ENCODE data around the gene RBFA. TPM values are rescaled to one million over a fixed set of nuclear protein-coding genes. Genes with fewer than 3 reads are reported as not detected.

Gene RBFA
- total RNA-seq, 2 experiments from 2014 or later = 53.0 to 54.8 TPM

DNA sequence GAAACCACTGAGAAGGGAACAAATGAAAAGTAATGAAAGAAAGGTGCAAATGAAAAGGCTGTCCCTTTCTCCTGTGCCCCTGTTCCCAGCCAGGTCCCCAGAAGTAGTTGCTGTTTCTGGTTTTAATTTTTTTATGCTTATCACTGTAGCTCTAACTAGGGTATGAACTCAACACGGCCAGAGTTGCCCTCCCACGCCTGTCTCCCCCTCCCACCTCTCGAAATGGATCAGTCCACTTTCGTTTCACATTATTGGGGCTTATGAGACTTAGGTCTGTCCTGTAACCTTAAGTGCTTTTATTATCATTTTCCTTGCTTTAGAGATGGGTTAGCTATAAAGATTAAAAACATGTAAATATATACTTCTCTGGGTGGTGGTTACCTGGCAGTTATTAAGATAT is 8.6 kb downstream of the RBFA start:
- Mint-ChIP-seq H3K36me3 (peaks cover 31% of the 10 kb centered on the region), H3K27ac (no peak overlapping the region), H3K4me1 (peaks cover 5% of the 10 kb centered on the region), H3K27me3 (no peaks in the 10 kb centered on the region), H3K9me3 (no peaks in the 10 kb centered on the region), H3K4me3 (no peak overlapping the region)
- no peak for DNase-seq

DNA sequence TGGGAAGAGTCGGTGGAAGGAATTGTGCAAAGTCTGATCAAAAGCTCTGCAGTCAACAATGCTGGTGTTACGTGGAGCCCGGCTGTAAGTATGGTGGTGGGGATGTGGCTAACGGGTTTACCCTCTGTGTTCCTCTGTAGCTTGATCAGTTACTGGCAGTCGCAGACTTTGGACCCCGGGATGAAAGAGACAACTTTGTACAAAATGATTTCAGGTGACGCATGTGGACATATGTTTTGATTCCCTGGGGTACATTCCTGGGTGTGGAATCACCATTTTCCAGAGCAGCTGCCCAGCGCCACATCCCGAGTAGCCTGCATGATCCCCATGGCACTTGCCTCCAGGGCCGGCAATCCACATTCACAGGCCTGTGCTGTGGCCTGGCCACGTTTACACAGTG is 9.8 kb downstream of the RBFA start:
- Mint-ChIP-seq H3K4me3 (no peak overlapping the region), H3K9me3 (no peaks in the 10 kb centered on the region), H3K36me3 (peaks cover 26% of the 10 kb centered on the region), H3K27ac (no peak overlapping the region), H3K4me1 (peaks cover 2% of the 10 kb centered on the region), H3K27me3 (no peaks in the 10 kb centered on the region)
- DNase-seq = no peak

DNA sequence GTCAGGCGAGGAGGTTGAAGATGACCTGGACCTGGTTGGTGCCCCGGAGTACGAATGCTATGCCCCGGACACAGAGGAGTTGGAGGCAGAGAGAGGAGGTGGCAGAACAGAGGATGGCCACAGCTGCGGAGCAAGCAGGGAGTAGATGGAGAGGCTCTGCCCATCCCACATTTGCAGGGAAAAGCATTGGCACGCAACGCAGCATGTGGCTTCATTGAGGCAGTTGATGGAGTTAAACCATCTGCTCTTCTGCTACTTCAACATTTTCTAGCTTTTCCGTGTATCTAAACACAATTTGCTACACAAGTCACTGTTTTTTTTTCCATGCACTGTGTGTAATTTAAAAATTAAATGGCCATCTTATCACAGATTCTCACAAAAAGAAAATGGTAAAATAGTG is 11.8 kb downstream of the RBFA start:
- no peaks in the 10 kb centered on the region for H3K27me3 Mint-ChIP-seq
- peaks cover 2% of the 10 kb centered on the region for H3K4me1 Mint-ChIP-seq
- H3K36me3 Mint-ChIP-seq = peaks cover 34% of the 10 kb centered on the region
- DNase-seq = no peak
- no peaks in the 10 kb centered on the region for H3K9me3 Mint-ChIP-seq
- H3K4me3 Mint-ChIP-seq = no peak overlapping the region
- no peak overlapping the region for H3K27ac Mint-ChIP-seq

DNA sequence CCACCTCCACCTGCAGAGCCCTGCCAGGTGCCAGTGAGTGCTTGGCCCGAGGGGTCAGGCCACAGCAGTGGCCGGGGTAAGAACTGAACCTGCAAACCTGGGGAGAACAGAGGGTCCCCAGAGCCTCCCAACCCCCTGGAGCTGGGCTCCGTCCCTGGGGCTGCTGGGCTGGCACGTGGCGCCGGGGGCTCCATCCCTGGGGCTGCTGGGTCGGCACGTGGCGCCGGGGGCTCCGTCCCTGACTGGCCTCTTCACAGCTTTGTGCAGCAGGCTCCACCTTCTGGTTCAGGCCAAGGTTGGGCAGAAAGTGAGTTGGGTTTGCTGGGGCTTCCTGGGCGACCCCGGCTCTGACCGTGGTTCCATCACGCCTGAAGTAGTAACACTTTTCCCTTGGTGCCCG is 12.2 kb downstream of the RBFA start:
- H3K36me3 Mint-ChIP-seq = peaks cover 35% of the 10 kb centered on the region

DNA sequence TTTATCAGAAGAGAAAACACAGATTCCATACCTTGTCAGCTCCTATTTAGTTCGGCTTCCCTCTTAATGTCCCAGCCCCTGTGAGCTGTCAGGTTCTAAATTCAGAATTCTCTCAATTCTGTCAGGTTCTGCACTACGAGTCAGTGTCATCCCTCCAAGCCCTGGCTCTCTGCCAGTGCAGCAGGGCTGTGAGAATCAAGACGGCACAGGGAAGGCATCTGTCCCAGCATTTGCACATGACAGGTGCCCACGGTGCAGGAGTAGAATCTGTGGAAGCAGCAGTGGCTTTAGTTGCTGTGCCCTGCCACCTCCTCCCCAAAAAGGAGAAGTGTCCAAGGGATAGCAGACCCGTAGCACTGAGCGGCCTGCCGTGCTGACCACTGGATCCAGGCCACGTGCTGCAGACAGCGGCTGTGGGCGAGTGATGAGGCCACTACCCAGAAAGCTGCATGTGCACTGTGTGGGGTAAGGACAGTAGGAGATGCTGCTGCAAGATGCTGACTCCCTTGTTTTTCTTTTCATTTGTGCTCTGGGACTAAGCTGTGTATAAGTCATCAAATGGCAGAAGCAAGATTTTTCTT is 12.8 kb downstream of the RBFA start:
- no peaks in the 10 kb centered on the region for H3K4me1 Mint-ChIP-seq
- no peak for DNase-seq
- H3K36me3 Mint-ChIP-seq = peaks cover 39% of the 10 kb centered on the region
- H3K27me3 Mint-ChIP-seq = no peaks in the 10 kb centered on the region
- H3K4me3 Mint-ChIP-seq = no peak overlapping the region
- H3K9me3 Mint-ChIP-seq = peaks cover 9% of the 10 kb centered on the region
- no peak overlapping the region for H3K27ac Mint-ChIP-seq

More for the DNA sequence above, 12.2 kb downstream of the RBFA start:
- no peak overlapping the region for H3K27ac Mint-ChIP-seq
- peaks cover under 1% of the 10 kb centered on the region for H3K4me1 Mint-ChIP-seq
- H3K27me3 Mint-ChIP-seq = no peaks in the 10 kb centered on the region
- peaks cover 4% of the 10 kb centered on the region for H3K9me3 Mint-ChIP-seq
- no peak for DNase-seq
- no peak overlapping the region for H3K4me3 Mint-ChIP-seq

DNA sequence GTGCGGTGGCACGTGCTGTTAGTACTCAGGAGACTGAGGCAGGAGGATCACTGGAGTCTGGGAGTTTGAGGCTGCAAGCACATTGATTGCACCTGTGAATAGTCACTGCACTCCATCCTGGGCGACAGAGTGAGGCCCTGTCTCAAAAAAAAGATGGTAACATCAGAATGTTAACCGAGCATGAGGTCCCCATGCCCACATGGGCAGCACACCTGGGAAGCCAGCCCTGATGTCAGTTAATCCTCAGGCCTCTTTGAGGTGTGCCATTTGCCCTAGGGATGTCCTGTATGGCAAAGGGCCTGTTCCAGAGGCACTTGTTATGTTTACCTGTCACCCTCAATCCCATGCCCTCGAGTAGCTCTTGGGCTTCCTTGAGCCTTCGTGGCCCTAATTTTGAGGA is 16.6 kb downstream of the RBFA start:
- peaks cover 35% of the 10 kb centered on the region for H3K9me3 Mint-ChIP-seq
- H3K36me3 Mint-ChIP-seq = peaks cover 38% of the 10 kb centered on the region
- no peak for DNase-seq
- H3K27me3 Mint-ChIP-seq = no peaks in the 10 kb centered on the region
- no peak overlapping the region for H3K4me3 Mint-ChIP-seq
- H3K27ac Mint-ChIP-seq = no peak overlapping the region
- H3K4me1 Mint-ChIP-seq = no peaks in the 10 kb centered on the region

DNA sequence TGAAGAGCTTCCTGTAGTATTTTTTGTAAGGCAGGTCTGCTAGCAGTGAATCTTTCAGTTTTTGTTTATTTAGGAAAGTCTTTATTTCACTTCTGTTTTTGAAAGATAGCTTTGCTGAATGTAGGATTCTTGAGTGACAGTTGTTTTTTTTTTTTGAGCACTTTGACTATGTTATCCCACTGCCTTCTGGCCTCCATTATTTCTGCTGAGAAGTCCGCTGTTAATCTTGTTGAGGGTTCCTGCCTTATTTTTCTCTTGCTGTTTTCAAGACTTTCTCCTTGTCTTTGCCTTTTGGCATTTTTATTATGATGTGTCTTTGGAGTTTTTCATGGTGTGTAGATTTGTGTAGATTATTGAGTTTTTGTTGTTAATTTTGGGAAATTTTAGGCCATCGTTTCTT is 21.9 kb downstream of the RBFA start:
- DNase-seq = no peak
- Mint-ChIP-seq H3K4me3 (no peak overlapping the region), H3K27me3 (no peaks in the 10 kb centered on the region), H3K4me1 (no peaks in the 10 kb centered on the region), H3K9me3 (peaks cover 47% of the 10 kb centered on the region), H3K36me3 (peaks cover 25% of the 10 kb centered on the region), H3K27ac (no peak overlapping the region)

DNA sequence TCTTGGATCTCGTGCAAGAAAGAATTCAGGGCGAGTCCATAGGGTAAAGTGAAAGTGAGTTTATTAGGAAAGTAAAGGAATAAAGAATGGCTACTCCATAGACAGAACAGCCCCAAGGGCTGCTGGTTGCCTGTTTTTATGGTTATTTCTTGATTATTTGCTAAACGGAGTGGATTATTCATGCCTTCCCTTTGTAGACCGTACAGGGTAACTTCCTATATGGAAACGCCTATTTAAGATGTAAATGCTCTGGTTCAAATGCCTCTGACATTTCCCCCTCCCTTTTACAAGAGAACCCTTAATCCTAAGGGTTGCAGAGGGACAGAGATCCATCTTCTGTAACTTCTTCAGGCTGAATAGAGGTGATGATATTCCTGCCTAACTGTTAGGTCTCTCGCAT is 25.7 kb downstream of the RBFA start:
- no peaks in the 10 kb centered on the region for H3K4me1 Mint-ChIP-seq
- H3K27ac Mint-ChIP-seq = no peak overlapping the region
- peaks cover 13% of the 10 kb centered on the region for H3K36me3 Mint-ChIP-seq
- H3K9me3 Mint-ChIP-seq = peaks cover 22% of the 10 kb centered on the region
- no peak for DNase-seq
- H3K27me3 Mint-ChIP-seq = no peaks in the 10 kb centered on the region
- H3K4me3 Mint-ChIP-seq = no peak overlapping the region

DNA sequence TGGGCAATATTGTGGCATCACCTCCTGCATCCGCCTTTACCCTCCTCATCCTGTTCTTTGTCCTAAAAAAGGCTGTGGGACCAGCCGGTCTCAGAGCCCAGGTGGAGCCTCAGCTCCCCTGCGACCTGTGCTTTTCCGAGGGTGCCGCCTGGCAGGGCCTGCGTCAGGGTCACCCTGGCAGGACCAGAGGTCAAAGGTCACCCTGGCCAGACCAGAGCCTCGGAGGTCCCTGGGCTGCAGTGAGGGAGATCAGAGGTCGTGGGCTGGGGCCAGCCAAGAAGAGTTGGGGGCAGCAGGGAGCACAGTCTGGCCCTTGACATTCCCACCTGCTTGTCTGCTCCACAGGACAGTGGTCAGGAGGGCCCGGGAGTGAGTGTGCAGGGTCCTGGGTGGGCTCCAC is 31.5 kb downstream of the RBFA start:
- H3K4me3 Mint-ChIP-seq = no peak overlapping the region
- H3K9me3 Mint-ChIP-seq = peaks cover 5% of the 10 kb centered on the region
- no peak for DNase-seq
- H3K27ac Mint-ChIP-seq = no peak overlapping the region
- no peaks in the 10 kb centered on the region for H3K4me1 Mint-ChIP-seq
- no peaks in the 10 kb centered on the region for H3K27me3 Mint-ChIP-seq
- peaks cover 6% of the 10 kb centered on the region for H3K36me3 Mint-ChIP-seq

DNA sequence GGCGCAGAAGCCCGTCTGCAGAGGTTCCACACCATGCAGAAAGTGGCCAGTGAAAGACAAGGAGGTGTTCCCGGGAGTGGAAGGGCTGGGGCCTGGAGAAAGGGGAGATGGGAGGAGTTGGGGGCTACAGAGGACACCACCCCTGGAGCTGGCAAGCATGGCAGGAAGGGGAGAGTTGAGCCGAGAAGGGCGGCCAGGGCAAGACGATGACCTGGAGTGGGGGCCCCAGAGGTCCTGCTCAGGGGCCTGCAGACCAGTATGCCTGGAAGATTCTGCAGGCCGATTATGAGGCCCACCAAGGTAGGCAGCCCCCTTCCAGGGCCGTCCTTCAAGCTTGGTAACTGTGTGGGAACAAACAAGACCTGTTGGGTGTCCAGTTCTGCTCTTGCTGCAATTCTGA is 33.1 kb downstream of the RBFA start:
- Mint-ChIP-seq H3K27me3 (no peaks in the 10 kb centered on the region), H3K36me3 (peaks cover 1% of the 10 kb centered on the region), H3K4me3 (no peak overlapping the region), H3K4me1 (no peaks in the 10 kb centered on the region), H3K27ac (no peak overlapping the region), H3K9me3 (peaks cover 2% of the 10 kb centered on the region)
- no peak for DNase-seq

DNA sequence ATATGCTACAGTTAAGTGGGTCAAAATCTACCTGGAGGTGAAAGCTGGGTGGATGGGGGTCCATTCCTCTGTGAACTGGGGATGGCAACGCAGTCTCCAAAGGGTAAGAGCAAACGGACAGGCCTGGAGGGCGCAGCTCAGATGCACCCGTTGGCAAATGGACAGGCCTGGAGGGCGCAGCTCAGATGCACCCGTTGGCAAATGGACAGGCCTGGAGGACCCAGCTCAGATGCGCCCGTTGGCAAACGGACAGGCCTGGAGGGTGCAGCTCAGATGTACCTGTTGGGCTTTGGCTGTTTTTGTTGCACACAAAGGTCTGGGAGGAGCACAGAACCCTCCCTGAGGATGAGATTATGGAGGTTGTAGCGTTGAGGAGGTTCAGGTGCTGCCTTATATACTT is 33.7 kb downstream of the RBFA start:
- Mint-ChIP-seq H3K27me3 (no peaks in the 10 kb centered on the region), H3K9me3 (peaks cover 2% of the 10 kb centered on the region), H3K36me3 (peaks cover 1% of the 10 kb centered on the region), H3K27ac (no peak overlapping the region), H3K4me3 (no peak overlapping the region), H3K4me1 (no peaks in the 10 kb centered on the region)
- DNase-seq = no peak

DNA sequence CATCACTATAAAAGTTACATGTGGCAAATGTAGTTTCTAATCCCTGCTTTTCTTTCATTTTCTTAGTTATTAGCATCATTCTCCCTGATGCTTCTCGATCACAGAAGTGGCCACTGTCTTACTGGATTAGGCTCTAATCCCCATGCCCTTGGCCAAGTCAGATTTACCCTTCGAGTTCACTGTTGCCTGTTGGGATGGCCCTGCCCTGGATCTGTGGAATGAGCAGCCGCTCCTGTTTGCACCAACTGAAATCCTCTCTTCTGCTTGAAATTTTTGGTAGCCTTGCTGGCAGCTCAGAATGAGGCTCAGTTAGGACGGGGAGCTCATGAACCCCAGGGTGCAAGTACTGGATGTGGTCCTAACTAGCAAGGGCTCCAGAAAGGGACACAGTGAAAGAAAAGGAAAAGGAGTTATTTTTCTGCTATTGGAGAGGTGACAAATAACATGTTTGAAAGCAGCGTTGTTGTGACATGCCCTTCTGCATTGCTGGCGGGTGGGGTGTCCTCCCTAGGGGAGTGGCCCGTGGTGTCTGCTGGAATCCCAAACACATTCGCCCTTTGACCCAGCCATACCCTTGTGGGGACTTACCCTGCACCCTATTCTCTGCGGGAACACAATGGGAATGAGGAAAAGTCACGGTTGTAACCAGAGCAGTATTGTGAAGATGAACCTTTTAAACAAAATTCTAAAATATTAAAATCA is 34.5 kb downstream of the RBFA start:
- DNase-seq = no peak
- no peaks in the 10 kb centered on the region for H3K4me1 Mint-ChIP-seq
- H3K36me3 Mint-ChIP-seq = no peaks in the 10 kb centered on the region
- H3K27ac Mint-ChIP-seq = no peak overlapping the region
- H3K27me3 Mint-ChIP-seq = no peaks in the 10 kb centered on the region
- no peak overlapping the region for H3K4me3 Mint-ChIP-seq
- no peaks in the 10 kb centered on the region for H3K9me3 Mint-ChIP-seq

DNA sequence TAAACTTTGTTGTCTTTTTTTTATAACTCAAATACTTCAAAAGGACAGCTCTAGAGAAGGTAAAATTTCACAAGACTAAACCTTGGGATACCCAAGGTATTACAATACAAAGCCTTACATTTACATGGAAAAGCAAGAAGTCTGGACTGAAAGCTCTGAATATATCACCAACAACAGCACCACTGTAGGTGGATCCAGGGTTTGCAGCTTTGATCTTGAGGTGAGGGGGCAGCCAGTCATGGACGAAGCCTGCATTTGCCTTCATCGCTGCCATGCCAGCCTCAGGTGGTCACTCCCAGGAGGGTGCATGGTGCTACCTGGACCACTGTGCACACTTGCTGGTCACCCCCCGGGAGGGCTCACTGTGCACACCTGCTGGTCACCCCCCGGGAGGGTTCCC is 36.6 kb downstream of the RBFA start:
- no peaks in the 10 kb centered on the region for H3K27me3 Mint-ChIP-seq
- H3K36me3 Mint-ChIP-seq = no peaks in the 10 kb centered on the region
- no peak for DNase-seq
- no peak overlapping the region for H3K4me3 Mint-ChIP-seq
- H3K4me1 Mint-ChIP-seq = no peaks in the 10 kb centered on the region
- H3K27ac Mint-ChIP-seq = no peak overlapping the region
- no peaks in the 10 kb centered on the region for H3K9me3 Mint-ChIP-seq

DNA sequence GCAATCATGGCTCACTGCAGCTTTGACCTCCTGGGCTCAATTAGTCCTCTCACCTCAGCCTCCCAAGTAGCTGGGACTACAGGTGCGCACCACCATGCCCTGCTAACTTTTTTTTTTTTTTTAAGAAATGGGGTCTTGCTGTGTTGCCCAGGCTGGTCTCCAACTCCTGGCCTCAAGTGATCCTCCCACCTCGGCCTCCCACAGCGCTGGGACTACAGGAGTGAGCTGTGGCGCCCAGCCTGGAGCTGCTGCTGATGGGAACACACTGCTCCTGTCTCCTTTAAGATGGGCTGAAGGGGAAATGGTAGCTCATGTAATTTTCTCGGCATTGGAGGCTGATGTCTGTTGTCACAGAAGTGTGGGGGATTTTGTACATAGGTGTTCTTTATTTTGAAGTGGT is 39.9 kb downstream of the RBFA start:
- Mint-ChIP-seq H3K27me3 (no peaks in the 10 kb centered on the region), H3K4me1 (no peaks in the 10 kb centered on the region), H3K36me3 (no peaks in the 10 kb centered on the region), H3K9me3 (no peaks in the 10 kb centered on the region), H3K4me3 (no peak overlapping the region), H3K27ac (no peak overlapping the region)
- DNase-seq = no peak

DNA sequence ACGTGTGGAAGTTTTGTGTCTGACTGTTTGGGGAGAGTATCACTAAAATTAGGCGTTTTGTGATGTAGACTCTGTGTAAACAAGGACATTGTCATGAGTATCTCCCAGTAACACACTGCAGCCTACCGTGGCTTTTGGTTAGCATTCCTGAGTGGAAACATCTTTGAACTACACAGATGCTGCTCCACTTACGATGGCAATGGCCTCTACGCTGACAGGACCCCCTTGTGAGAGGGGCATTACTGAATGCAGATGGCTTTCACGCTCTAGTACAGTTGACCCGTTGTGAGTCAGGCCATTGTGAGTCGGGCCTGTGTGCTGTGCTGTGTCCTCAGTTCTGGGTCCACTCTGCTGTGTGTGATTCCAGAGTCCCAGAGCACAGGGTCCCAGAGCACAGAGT is 40.5 kb downstream of the RBFA start:
- H3K4me1 Mint-ChIP-seq = no peaks in the 10 kb centered on the region
- H3K36me3 Mint-ChIP-seq = no peaks in the 10 kb centered on the region
- H3K27me3 Mint-ChIP-seq = no peaks in the 10 kb centered on the region
- H3K4me3 Mint-ChIP-seq = no peak overlapping the region
- no peaks in the 10 kb centered on the region for H3K9me3 Mint-ChIP-seq
- H3K27ac Mint-ChIP-seq = no peak overlapping the region
- DNase-seq = no peak

DNA sequence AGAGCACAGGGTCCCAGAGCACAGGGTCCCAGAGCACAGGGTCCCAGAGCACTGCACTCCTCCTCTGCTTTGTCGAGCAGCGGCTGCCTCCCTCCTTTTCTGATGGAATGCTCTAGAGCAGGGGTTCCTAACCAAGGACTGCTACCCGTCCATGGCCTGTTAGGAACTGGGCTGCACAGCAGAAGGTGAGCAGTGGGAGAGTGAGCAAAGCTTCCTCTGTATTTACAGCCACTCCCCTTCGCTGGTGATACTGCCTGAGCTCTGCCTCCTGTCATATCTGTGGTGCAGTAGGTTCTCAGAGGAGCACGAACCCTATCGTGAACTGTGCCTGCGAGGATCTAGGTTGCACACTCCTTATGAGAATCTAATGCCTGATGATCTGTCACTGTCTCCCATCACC is 41.7 kb downstream of the RBFA start:
- DNase-seq = no peak
- Mint-ChIP-seq H3K4me1 (no peaks in the 10 kb centered on the region), H3K27ac (no peak overlapping the region), H3K4me3 (no peak overlapping the region), H3K9me3 (no peaks in the 10 kb centered on the region), H3K36me3 (no peaks in the 10 kb centered on the region), H3K27me3 (no peaks in the 10 kb centered on the region)

Data from activated naive CD8-positive, alpha-beta T cell treated with anti-CD3 and anti-CD28 coated beads for 36 hours (primary cell).